Forelimb muscle (tissue), 1 donor: Measurements from ENCODE around the gene TMEM92. TPM values are rescaled to one million over a fixed set of nuclear protein-coding genes. Genes with fewer than 3 reads are reported as not detected.

Experiments used
- DNase-seq: peaks from one replicate; pipeline ENCODE4 v3.0.0-alpha.2; 2013; ENCODE audit warnings: low read depth
- polyA plus RNA-seq: library from polyadenylated mRNA; unstranded; fragments of 120-200 nt; gene quantifications from one replicate; pipeline ENCODE4 v1.2.1, GENCODE V29; 2013; ENCODE audit not compliant: insufficient read length

The TMEM92 gene
- polyA plus RNA-seq, 1 donor: 0.76 TPM

GRCh38 chr17:50328363-50329325 lies 54.4 kb downstream of the TMEM92 start:
- no peak for DNase-seq

- DNase-seq: no peak
Observed at GRCh38 chr17:50329716-50330115, 55.5 kb downstream of the TMEM92 start.

GRCh38 chr17:50330151-50330775 lies 56.0 kb downstream of the TMEM92 start:
- DNase-seq: no peak

Other genes starting within 250 kb of the TMEM92 start
- 29.0 TPM for gene ITGA3, start 218.4 kb upstream of the TMEM92 start, polyA plus RNA-seq
- 65.3 TPM for gene PDK2, start 179.1 kb upstream of the TMEM92 start, polyA plus RNA-seq
- 4.3 TPM for gene SAMD14, start 144.3 kb upstream of the TMEM92 start, polyA plus RNA-seq
- 40.7 TPM for gene PPP1R9B, start 123.8 kb upstream of the TMEM92 start, polyA plus RNA-seq
- 368 TPM for gene SGCA, start 108.5 kb upstream of the TMEM92 start, polyA plus RNA-seq
- gene COL1A1, start 72.8 kb upstream of the TMEM92 start, polyA plus RNA-seq: 3,500 TPM
- 26.2 TPM for gene XYLT2, start 71.7 kb downstream of the TMEM92 start, polyA plus RNA-seq
- gene MRPL27, start 98.7 kb downstream of the TMEM92 start, polyA plus RNA-seq: 52.8 TPM
- 4.8 TPM for gene EME1, start 98.8 kb downstream of the TMEM92 start, polyA plus RNA-seq
- 44.4 TPM for gene LRRC59, start 123.1 kb downstream of the TMEM92 start, polyA plus RNA-seq
- 62.3 TPM for gene ACSF2, start 151.8 kb downstream of the TMEM92 start, polyA plus RNA-seq
- 4.0 TPM for gene CHAD, start 194.4 kb downstream of the TMEM92 start, polyA plus RNA-seq
- 37.3 TPM for gene RSAD1, start 204.4 kb downstream of the TMEM92 start, polyA plus RNA-seq
- gene MYCBPAP, start 234.0 kb downstream of the TMEM92 start, polyA plus RNA-seq: 0.52 TPM